HEK293 (cell line): ENCODE data around the gene STK32C.

Source experiments
- CTCF ChIA-PET: fragments of 350-600 bp; formaldehyde crosslinking; extraction: SDS; loops from one replicate; lab custom pipeline; 2021; ENCODE audit warnings: antibody characterized with exemption; lab: Yijun Ruan, JAX
- POLR2A ChIA-PET: fragments of 300-600 bp; formaldehyde crosslinking; extraction: SDS; loops from one replicate; lab custom pipeline; 2020; ENCODE audit warnings: antibody characterized with exemption, inconsistent platforms; lab: Yijun Ruan, JAX
- H3K27ac ChIP-seq: fragments of 200-500 bp; sonication (Bioruptor generic); 2 replicates; pipeline ENCODE4 v1.5.1; 2014; ENCODE audit warnings: low read depth, low read length, control low read depth, inconsistent platforms; ENCODE audit errors: extremely low read depth
- H3K36me3 ChIP-seq, 2 experiments: fragments of 200-500 bp in 1 of 2; sonication (Bioruptor generic) in 1 of 2; 1 replicate in 1 of 2; 2 replicates in 1 of 2; pipeline ENCODE4 v1.5.1; 2014 to 2017; ENCODE audit warnings: inconsistent platforms in 2 of 2, low read length in 2 of 2; ENCODE audit not compliant: control insufficient read depth in 2 of 2, insufficient read depth in 1 of 2
- H3K4me1 ChIP-seq: fragments of 200-500 bp; sonication (Bioruptor generic); 2 replicates; pipeline ENCODE4 v1.5.1; 2014; ENCODE audit warnings: mild to moderate bottlenecking, low read length, inconsistent platforms; ENCODE audit not compliant: control insufficient read depth, insufficient read depth
- H3K4me3 ChIP-seq: 2 replicates; pipeline ENCODE4 v1.5.1; 2011; ENCODE audit warnings: low read depth, mild to moderate bottlenecking, control low read depth, low read length, moderate library complexity
- H3K9me3 ChIP-seq: fragments of 200-500 bp; sonication (Bioruptor generic); 2 replicates; pipeline ENCODE4 v1.5.1; 2014; ENCODE audit warnings: low read depth, low read length, inconsistent platforms; ENCODE audit not compliant: control insufficient read depth, insufficient read depth
- AEBP2 ChIP-seq: fragments of 450-650 bp; formaldehyde crosslinking; IDR thresholded peaks from 2 replicates; pipeline ENCODE4 v1.5.1; 2016; ENCODE audit warnings: missing biosample characterization, missing genetic modification characterization, borderline replicate concordance
- FEZF1 ChIP-seq: fragments of 450-650 bp; formaldehyde crosslinking; IDR thresholded peaks from 2 replicates; pipeline ENCODE4 v1.5.1; 2016; ENCODE audit warnings: missing biosample characterization, missing genetic modification characterization
- GLI2 ChIP-seq: fragments of 450-650 bp; formaldehyde crosslinking; IDR thresholded peaks from 2 replicates; pipeline ENCODE4; 2017; ENCODE audit warnings: missing biosample characterization, missing genetic modification characterization, low read depth, borderline replicate concordance
- SP7 ChIP-seq: fragments of 450-650 bp; formaldehyde crosslinking; IDR thresholded peaks from 2 replicates; pipeline ENCODE4 v1.5.1; 2016; ENCODE audit warnings: missing biosample characterization, missing genetic modification characterization
- ZBTB1 ChIP-seq: fragments of 450-650 bp; formaldehyde crosslinking; IDR thresholded peaks from 2 replicates; pipeline ENCODE4 v1.5.1; 2016; ENCODE audit warnings: missing biosample characterization, missing genetic modification characterization
- ZBTB20 ChIP-seq: fragments of 450-650 bp; formaldehyde crosslinking; IDR thresholded peaks from 2 replicates; pipeline ENCODE4 v1.5.1; 2016; ENCODE audit warnings: missing biosample characterization, missing genetic modification characterization
- ZBTB48 ChIP-seq: fragments of 450-650 bp; formaldehyde crosslinking; IDR thresholded peaks from 2 replicates; pipeline ENCODE4 v1.5.1; 2016; ENCODE audit warnings: missing biosample characterization, missing genetic modification characterization
- ZFP41 ChIP-seq: fragments of 450-650 bp; formaldehyde crosslinking; IDR thresholded peaks from 2 replicates; pipeline ENCODE4 v1.5.1; 2016; ENCODE audit warnings: missing biosample characterization, missing genetic modification characterization, borderline replicate concordance
- ZNF112 ChIP-seq: fragments of 450-650 bp; formaldehyde crosslinking; IDR thresholded peaks from 2 replicates; pipeline ENCODE4 v1.5.0; 2017; ENCODE audit warnings: missing biosample characterization, missing genetic modification characterization
- ZNF138 ChIP-seq: fragments of 450-650 bp; formaldehyde crosslinking; IDR thresholded peaks from 2 replicates; pipeline ENCODE4 v1.5.1; 2016; ENCODE audit warnings: missing biosample characterization, missing genetic modification characterization, borderline replicate concordance
- ZNF140 ChIP-seq: fragments of 450-650 bp; formaldehyde crosslinking; IDR thresholded peaks from 2 replicates; pipeline ENCODE4 v1.5.1; 2016; ENCODE audit warnings: missing biosample characterization, missing genetic modification characterization
- ZNF214 ChIP-seq: fragments of 450-650 bp; formaldehyde crosslinking; IDR thresholded peaks from 2 replicates; pipeline ENCODE4 v1.5.1; 2017; ENCODE audit warnings: missing biosample characterization, mild to moderate bottlenecking, missing genetic modification characterization, borderline replicate concordance
- ZNF223 ChIP-seq: fragments of 450-650 bp; formaldehyde crosslinking; IDR thresholded peaks from 2 replicates; pipeline ENCODE4 v1.5.1; 2016; ENCODE audit warnings: missing biosample characterization, missing genetic modification characterization
- ZNF26 ChIP-seq: fragments of 450-650 bp; formaldehyde crosslinking; IDR thresholded peaks from 2 replicates; pipeline ENCODE4 v1.5.1; 2016; ENCODE audit warnings: missing biosample characterization, missing genetic modification characterization
- ZNF324 ChIP-seq: fragments of 450-650 bp; formaldehyde crosslinking; IDR thresholded peaks from 2 replicates; pipeline ENCODE4 v1.5.1; 2016; ENCODE audit warnings: missing biosample characterization, missing genetic modification characterization
- ZNF354C ChIP-seq: fragments of 450-650 bp; formaldehyde crosslinking; IDR thresholded peaks from 2 replicates; pipeline ENCODE4 v1.5.1; 2016; ENCODE audit warnings: missing biosample characterization, missing genetic modification characterization, low read depth, borderline replicate concordance
- ZNF391 ChIP-seq: fragments of 450-650 bp; formaldehyde crosslinking; IDR thresholded peaks from 2 replicates; pipeline ENCODE4 v1.5.1; 2016; ENCODE audit warnings: low read depth, missing biosample characterization, missing genetic modification characterization, borderline replicate concordance
- ZNF510 ChIP-seq: fragments of 450-650 bp; formaldehyde crosslinking; IDR thresholded peaks from 2 replicates; pipeline ENCODE4 v1.5.1; 2018; ENCODE audit warnings: mild to moderate bottlenecking, missing genetic modification characterization, missing biosample characterization; ENCODE audit not compliant: insufficient replicate concordance
- ZNF571 ChIP-seq: fragments of 450-650 bp; formaldehyde crosslinking; IDR thresholded peaks from 2 replicates; pipeline ENCODE4 v1.5.0; 2017; ENCODE audit warnings: missing biosample characterization, missing genetic modification characterization
- ZNF600 ChIP-seq: fragments of 450-650 bp; formaldehyde crosslinking; IDR thresholded peaks from 2 replicates; pipeline ENCODE4 v1.5.1; 2016; ENCODE audit warnings: missing biosample characterization, missing genetic modification characterization
- ZNF626 ChIP-seq: fragments of 450-650 bp; sonication (Bioruptor Pico); formaldehyde crosslinking; IDR thresholded peaks from 2 replicates; pipeline ENCODE4 v1.5.1; 2018; ENCODE audit warnings: missing biosample characterization, missing genetic modification characterization, inconsistent platforms
- ZNF701 ChIP-seq: fragments of 450-650 bp; formaldehyde crosslinking; IDR thresholded peaks from 2 replicates; pipeline ENCODE4 v1.5.1; 2016; ENCODE audit warnings: missing biosample characterization, missing genetic modification characterization
- ZNF707 ChIP-seq: fragments of 450-650 bp; formaldehyde crosslinking; IDR thresholded peaks from 2 replicates; pipeline ENCODE4 v1.5.1; 2016; ENCODE audit warnings: missing biosample characterization, missing genetic modification characterization
- ZSCAN16 ChIP-seq: fragments of 450-650 bp; formaldehyde crosslinking; IDR thresholded peaks from 2 replicates; pipeline ENCODE4 v1.5.1; 2016; ENCODE audit warnings: missing biosample characterization, missing genetic modification characterization
- ZXDB ChIP-seq: fragments of 450-650 bp; formaldehyde crosslinking; IDR thresholded peaks from 2 replicates; pipeline ENCODE4 v1.5.1; 2016; ENCODE audit warnings: missing biosample characterization, missing genetic modification characterization
- TF ChIP-seq, protein P1 (sequence below): fragments of 450-650 bp; formaldehyde crosslinking; IDR thresholded peaks from 2 replicates; pipeline ENCODE4 v1.5.1; 2016; ENCODE audit warnings: missing biosample characterization, missing genetic modification characterization

The STK32C gene

GRCh38 chr10:132178046-132178445, 129.7 kb downstream of the STK32C start:
- ChIA-PET CTCF (no interaction called here), POLR2A (no interaction called here)
- TF ChIP-seq ZNF571 (tag by site-specific recombination), result no peak

DNA sequence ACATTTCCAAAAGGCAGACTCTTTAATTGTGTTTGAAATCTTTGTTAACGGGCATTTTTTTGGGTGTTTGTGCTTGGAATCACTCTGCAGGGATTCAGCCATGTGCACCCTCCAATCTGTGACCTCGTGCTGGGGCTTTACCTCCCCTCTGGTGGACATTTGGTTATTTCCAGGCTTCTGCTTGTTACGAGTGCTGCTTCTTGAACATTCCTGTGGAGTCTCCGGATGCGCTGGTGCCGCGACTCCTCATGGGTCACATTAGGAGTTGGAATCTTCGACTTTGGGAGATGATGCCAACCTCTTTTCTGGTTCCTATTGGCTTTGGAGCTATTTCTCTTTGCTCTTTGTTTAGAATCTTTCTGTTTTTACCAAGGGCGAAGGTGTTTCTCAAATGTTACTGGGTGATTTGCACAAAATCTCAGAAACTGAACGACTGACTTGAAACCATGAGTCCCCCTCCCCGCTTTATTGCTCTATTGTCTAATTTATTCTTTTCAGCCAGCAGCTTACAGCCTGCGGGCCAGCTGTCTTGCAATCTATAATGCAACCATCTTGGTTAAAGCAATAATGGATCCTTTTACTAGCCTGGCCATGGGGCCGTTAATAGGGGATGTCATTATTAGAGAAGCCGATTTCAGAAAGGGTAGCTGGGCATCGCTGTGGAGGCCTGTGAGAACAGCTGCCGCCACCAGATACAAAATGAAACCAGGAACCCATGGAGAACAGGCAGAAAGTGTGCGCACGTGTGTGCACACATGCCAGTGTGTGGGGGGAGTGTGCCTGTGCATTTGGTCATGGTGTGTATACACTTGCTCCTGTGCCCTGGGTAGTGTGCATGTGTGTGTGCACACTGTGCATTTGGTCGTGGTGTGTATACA, 130.9 kb downstream of the STK32C start:
- H3K9me3 ChIP-seq, result no peaks in the 10 kb centered on the region
- H3K36me3 ChIP-seq, result no peaks in the 10 kb centered on the region
- CTCF ChIA-PET, result interaction anchor here (1.4 kb wide), 1 partner anchor 34 kb away, joined by 3 read pairs; no protein-coding TSS in a partner anchor
- H3K27ac ChIP-seq, result no peak overlapping the region
- H3K4me1 ChIP-seq, result no peaks in the 10 kb centered on the region
- no peak for TF ChIP-seq ZXDB (tag by site-specific recombination)
- TF ChIP-seq ZBTB1 (tag by site-specific recombination), result no peak
- TF ChIP-seq, protein P1, sequence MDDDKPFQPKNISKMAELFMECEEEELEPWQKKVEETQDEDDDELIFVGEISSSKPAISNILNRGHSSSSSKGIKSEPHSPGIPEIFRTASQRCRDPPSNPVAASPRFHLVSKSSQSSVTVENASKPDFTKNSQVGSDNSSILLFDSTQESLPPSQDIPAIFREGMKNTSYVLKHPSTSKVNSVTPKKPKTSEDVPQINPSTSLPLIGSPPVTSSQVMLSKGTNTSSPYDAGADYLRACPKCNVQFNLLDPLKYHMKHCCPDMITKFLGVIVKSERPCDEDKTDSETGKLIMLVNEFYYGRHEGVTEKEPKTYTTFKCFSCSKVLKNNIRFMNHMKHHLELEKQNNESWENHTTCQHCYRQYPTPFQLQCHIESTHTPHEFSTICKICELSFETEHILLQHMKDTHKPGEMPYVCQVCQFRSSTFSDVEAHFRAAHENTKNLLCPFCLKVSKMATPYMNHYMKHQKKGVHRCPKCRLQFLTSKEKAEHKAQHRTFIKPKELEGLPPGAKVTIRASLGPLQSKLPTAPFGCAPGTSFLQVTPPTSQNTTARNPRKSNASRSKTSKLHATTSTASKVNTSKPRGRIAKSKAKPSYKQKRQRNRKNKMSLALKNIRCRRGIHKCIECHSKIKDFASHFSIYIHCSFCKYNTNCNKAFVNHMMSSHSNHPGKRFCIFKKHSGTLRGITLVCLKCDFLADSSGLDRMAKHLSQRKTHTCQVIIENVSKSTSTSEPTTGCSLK, result no peak
- TF ChIP-seq ZNF140 (tag by site-specific recombination), result no peak
- TF ChIP-seq ZSCAN16 (tag by site-specific recombination), result no peak
- TF ChIP-seq ZNF354C (tag by site-specific recombination), result no peak
- no peak for TF ChIP-seq ZNF223 (tag by site-specific recombination)
- no peak for TF ChIP-seq ZNF600 (tag by site-specific recombination)
- TF ChIP-seq ZFP41 (tag by site-specific recombination), result no peak
- TF ChIP-seq ZNF707 (tag by site-specific recombination), result no peak
- POLR2A ChIA-PET, result no interaction called here
- no peak overlapping the region for H3K4me3 ChIP-seq

More at GRCh38 chr10:132178046-132178445, 129.7 kb downstream of the STK32C start:
- Histone ChIP-seq H3K4me1 (no peaks in the 10 kb centered on the region), H3K9me3 (no peaks in the 10 kb centered on the region), H3K36me3 (no peaks in the 10 kb centered on the region), H3K4me3 (no peak overlapping the region), H3K27ac (no peak overlapping the region)

DNA sequence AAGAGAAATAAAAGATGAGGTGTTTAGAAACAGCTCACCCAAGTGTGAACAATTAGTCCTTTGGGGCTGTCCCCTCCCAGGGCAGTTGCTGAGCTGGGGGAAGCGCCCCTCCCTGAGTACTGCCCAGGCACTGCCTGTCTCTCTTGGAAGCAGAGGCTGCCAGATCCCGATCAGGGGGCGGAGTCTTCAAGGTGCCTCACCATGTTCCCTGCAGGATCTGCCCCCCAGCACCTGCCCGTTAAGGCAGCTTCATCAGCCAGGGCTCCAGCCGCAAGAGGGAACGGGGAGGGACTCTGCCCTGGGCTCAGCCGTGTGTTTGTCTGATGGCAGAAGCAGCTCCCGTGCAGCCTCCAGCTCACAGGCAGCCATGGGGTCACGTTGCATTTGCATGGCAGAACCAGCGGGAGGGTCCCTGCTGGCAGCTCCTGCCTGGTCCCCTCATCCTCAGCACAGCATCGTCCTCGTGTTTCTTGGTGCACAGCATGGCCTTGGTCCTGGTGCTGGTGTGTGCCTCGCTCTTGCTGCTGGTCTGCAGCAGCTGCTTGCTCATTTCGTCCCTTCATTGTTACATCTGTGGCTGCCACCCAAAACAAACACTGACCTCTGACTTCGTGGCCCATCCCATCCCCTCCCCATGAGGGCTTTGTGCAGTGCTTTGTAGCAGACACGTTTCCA, 131.7 kb downstream of the STK32C start:
- POLR2A ChIA-PET, result no interaction called here
- no peaks in the 10 kb centered on the region for H3K36me3 ChIP-seq
- no peaks in the 10 kb centered on the region for H3K4me1 ChIP-seq
- no peak overlapping the region for H3K27ac ChIP-seq
- H3K4me3 ChIP-seq, result no peak overlapping the region
- no peaks in the 10 kb centered on the region for H3K9me3 ChIP-seq
- CTCF ChIA-PET, result interaction anchor here (1.4 kb wide), 1 partner anchor 34 kb away, joined by 3 read pairs; no protein-coding TSS in a partner anchor
- TF ChIP-seq FEZF1 (peak; percentile 44; the same call in 1 of the 2 replicates), ZBTB48 (peak; percentile 65; the same call in 1 of the 2 replicates), ZNF138 (tag by site-specific recombination) (no peak), ZNF324 (tag by site-specific recombination) (no peak), ZNF26 (tag by site-specific recombination) (no peak), AEBP2 (tag by site-specific recombination) (no peak), ZNF391 (tag by site-specific recombination) (no peak), ZNF626 (tag by site-specific recombination) (no peak), ZBTB20 (tag by site-specific recombination) (peak; percentile 88), GLI2 (no peak), ZNF214 (tag by site-specific recombination) (no peak), SP7 (tag by site-specific recombination) (peak; percentile 35; the same call in 1 of the 2 replicates), ZNF510 (no peak), ZNF701 (tag by site-specific recombination) (no peak), ZNF112 (no peak)
